Measurements from ENCODE around the gene ERF.

DNA sequence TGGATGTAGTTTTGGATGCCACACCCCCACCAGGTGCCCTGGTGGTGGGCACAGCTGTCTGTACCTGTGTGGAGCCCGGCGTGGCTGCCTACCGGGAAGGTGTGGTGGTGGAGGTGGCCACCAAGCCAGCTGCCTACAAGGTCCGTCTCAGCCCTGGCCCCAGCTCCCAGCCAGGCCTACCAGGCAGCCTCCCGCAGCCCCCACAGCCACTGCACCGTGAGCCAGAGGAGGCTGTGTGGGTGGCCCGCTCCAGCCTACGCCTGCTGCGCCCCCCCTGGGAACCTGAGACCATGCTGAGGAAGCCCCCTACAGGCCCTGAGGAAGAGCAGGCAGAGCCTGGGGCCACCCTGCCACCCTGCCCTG lies 17.6 kb upstream of the ERF start:
- TF ChIP-seq TAF1 (IDR thresholded peaks at IDR 0.05; ENCODE audit: borderline replicate concordance, insufficient read depth, low read length) = no peak
- TF ChIP-seq POLR2AphosphoS5 (IDR thresholded peaks at IDR 0.05; ENCODE audit: low read depth, low read length) = no peak
- TF ChIP-seq, protein P1, sequence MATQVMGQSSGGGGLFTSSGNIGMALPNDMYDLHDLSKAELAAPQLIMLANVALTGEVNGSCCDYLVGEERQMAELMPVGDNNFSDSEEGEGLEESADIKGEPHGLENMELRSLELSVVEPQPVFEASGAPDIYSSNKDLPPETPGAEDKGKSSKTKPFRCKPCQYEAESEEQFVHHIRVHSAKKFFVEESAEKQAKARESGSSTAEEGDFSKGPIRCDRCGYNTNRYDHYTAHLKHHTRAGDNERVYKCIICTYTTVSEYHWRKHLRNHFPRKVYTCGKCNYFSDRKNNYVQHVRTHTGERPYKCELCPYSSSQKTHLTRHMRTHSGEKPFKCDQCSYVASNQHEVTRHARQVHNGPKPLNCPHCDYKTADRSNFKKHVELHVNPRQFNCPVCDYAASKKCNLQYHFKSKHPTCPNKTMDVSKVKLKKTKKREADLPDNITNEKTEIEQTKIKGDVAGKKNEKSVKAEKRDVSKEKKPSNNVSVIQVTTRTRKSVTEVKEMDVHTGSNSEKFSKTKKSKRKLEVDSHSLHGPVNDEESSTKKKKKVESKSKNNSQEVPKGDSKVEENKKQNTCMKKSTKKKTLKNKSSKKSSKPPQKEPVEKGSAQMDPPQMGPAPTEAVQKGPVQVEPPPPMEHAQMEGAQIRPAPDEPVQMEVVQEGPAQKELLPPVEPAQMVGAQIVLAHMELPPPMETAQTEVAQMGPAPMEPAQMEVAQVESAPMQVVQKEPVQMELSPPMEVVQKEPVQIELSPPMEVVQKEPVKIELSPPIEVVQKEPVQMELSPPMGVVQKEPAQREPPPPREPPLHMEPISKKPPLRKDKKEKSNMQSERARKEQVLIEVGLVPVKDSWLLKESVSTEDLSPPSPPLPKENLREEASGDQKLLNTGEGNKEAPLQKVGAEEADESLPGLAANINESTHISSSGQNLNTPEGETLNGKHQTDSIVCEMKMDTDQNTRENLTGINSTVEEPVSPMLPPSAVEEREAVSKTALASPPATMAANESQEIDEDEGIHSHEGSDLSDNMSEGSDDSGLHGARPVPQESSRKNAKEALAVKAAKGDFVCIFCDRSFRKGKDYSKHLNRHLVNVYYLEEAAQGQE (IDR thresholded peaks at IDR 0.05; ENCODE audit: insufficient read depth in 1 of 2, low read depth in 2 of 2, low read length in 2 of 2) = no peak

All from PFSK-1 (cell line).